Mucosa of gallbladder (tissue), 1 donor: Measurements from ENCODE around the gene TMA7B. TPM values are rescaled to one million over a fixed set of nuclear protein-coding genes. Genes with fewer than 3 reads are reported as not detected.
"Not testable (repeated sequence)": the region's sequence is repeated elsewhere in the genome, so short reads cannot be mapped to it uniquely, and the experiment has no call there.

ENCODE experiments used
- DNase-seq: peaks from one replicate; pipeline ENCODE4 v3.0.0-alpha.2; 2020; ENCODE audit warnings: low spot score
- total RNA-seq: library from RNA; stranded (reverse); gene quantifications from one replicate; pipeline ENCODE4 v1.2.1, GENCODE V29; 2021
- donor health status: DM: no; HTN: no; CAD: no.

Gene TMA7B
- total RNA-seq, 1 donor from 2014 or later, result 0.66 TPM

GRCh38 chr22:39932918-39933649 lies 27.1 kb upstream of the TMA7B start:
- no peak for DNase-seq

GRCh38 chr22:39933741-39934140 lies 26.5 kb upstream of the TMA7B start:
- no peak for DNase-seq

GRCh38 chr22:39935116-39935515 lies 25.1 kb upstream of the TMA7B start:
- no peak for DNase-seq

GRCh38 chr22:39935612-39936011 lies 24.6 kb upstream of the TMA7B start:
- no peak for DNase-seq

- no peak for DNase-seq
Measured at GRCh38 chr22:39936523-39937145, 23.6 kb upstream of the TMA7B start.

- no peak for DNase-seq
Measured at GRCh38 chr22:39937906-39938305, 22.3 kb upstream of the TMA7B start.

GRCh38 chr22:39938509-39939111 lies 21.6 kb upstream of the TMA7B start:
- DNase-seq, result no peak

GRCh38 chr22:39939830-39940229 lies 20.4 kb upstream of the TMA7B start:
- no peak for DNase-seq

GRCh38 chr22:39940757-39941305 lies 19.4 kb upstream of the TMA7B start:
- DNase-seq, result no peak

- no peak for DNase-seq
Measured at GRCh38 chr22:39941601-39942000, 18.6 kb upstream of the TMA7B start.

- DNase-seq, result no peak
Measured at GRCh38 chr22:39942439-39943230, 17.6 kb upstream of the TMA7B start.

GRCh38 chr22:39943337-39943736 lies 16.9 kb upstream of the TMA7B start:
- no peak for DNase-seq

- DNase-seq, result no peak
Measured at GRCh38 chr22:39943953-39944872, 16.0 kb upstream of the TMA7B start.

- DNase-seq, result no peak
Measured at GRCh38 chr22:39946126-39946502, 14.1 kb upstream of the TMA7B start.

- no peak for DNase-seq
Measured at GRCh38 chr22:39946503-39947219, 13.5 kb upstream of the TMA7B start.

GRCh38 chr22:39947220-39948216 lies 12.7 kb upstream of the TMA7B start:
- no peak for DNase-seq

GRCh38 chr22:39949964-39950737 lies 10.0 kb upstream of the TMA7B start:
- DNase-seq, result no peak

GRCh38 chr22:39951603-39952293 lies 8.4 kb upstream of the TMA7B start:
- not testable (repeated sequence) for DNase-seq
